A549 (cell line): ENCODE data around the gene HMX3. TPM values are rescaled to one million over a fixed set of nuclear protein-coding genes. Genes with fewer than 3 reads are reported as not detected.

ENCODE experiments used
- ATAC-seq, 2 experiments: fragments of 200-7000 bp in 1 of 2; fragments of >200 bp in 1 of 2; cut with Nextera tagmentation in 1 of 2; cut with Tn5 transposase in 1 of 2; 3 replicates each; pipeline versions ENCODE4 v1.8.0 to v1.9.1; 2018 to 2020; ENCODE audit warnings: mild to moderate bottlenecking in 1 of 2, moderate library complexity in 1 of 2
- CTCF ChIA-PET: fragments of 300-600 bp; sonication (Branson Sonifier 250); formaldehyde crosslinking; extraction: SDS; loops from one replicate; lab custom pipeline; 2021; ENCODE audit warnings: antibody characterized with exemption, inconsistent platforms; lab: Yijun Ruan, JAX
- POLR2A ChIA-PET: fragments of 350-600 bp; formaldehyde crosslinking; extraction: SDS; loops from one replicate; lab custom pipeline; 2021; ENCODE audit warnings: antibody characterized with exemption, inconsistent platforms; lab: Yijun Ruan, JAX
- DNase-seq, 2 experiments: peaks; one replicate each; pipeline versions ENCODE4 v3.0.0 to v3.0.0-alpha.2; 2011 to 2016; ENCODE audit warnings: low read depth in 1 of 2, low spot score in 1 of 2
- FAIRE-seq: peaks from 2 replicates; lab custom pipeline; 2011; peaks lifted over from hg19 to GRCh38; lab: Jason Lieb, UNC
- H3K27ac ChIP-seq, 2 experiments: fragments of >200 bp; sonication (Bioruptor Twin); formaldehyde crosslinking; 3 replicates each; pipeline ENCODE4 v1.5.1; 2016 to 2017
- H3K4me1 ChIP-seq: fragments of >200 bp; sonication (Bioruptor Twin); formaldehyde crosslinking; 3 replicates; pipeline ENCODE4 v1.6.1; 2016
- H3K4me2 ChIP-seq: fragments of >200 bp; sonication (Bioruptor Twin); formaldehyde crosslinking; 3 replicates; pipeline ENCODE4 v1.6.1; 2016
- H3K4me3 ChIP-seq: fragments of >200 bp; sonication (Bioruptor Twin); formaldehyde crosslinking; 3 replicates; pipeline ENCODE4 v1.5.1; 2016
- H3K9me3 ChIP-seq: fragments of >200 bp; sonication (Bioruptor Twin); formaldehyde crosslinking; 3 replicates; pipeline ENCODE4 v1.6.1; 2016
- BCL3 ChIP-seq: fragments of >200 bp; sonication (Bioruptor Twin); formaldehyde crosslinking; IDR thresholded peaks from 3 replicates; pipeline ENCODE4 v1.6.1; 2016
- CBX8 ChIP-seq: fragments of 200-600 bp; sonication (generic); IDR thresholded peaks from 2 replicates; pipeline ENCODE4 v1.6.1; 2016
- EHF ChIP-seq: fragments of 250-450 bp; sonication (Bioruptor Pico); IDR thresholded peaks from 2 replicates; pipeline ENCODE4 v1.5.0; 2020; ENCODE audit warnings: mild to moderate bottlenecking
- ELK1 ChIP-seq: fragments of 150-350 bp; IDR thresholded peaks from 2 replicates; pipeline ENCODE4 v1.6.1; 2014; ENCODE audit warnings: low read depth, mild to moderate bottlenecking, low read length
- FOSB ChIP-seq: fragments of 250-450 bp; sonication (Bioruptor Pico); IDR thresholded peaks from 2 replicates; pipeline ENCODE4 v1.5.0; 2020; ENCODE audit warnings: mild to moderate bottlenecking, moderate library complexity
- FOXS1 ChIP-seq: fragments of 250-450 bp; sonication (Bioruptor Pico); IDR thresholded peaks from 2 replicates; pipeline ENCODE4 v1.5.0; 2020; ENCODE audit warnings: mild to moderate bottlenecking, moderate library complexity
- GATA3 ChIP-seq: IDR thresholded peaks from 2 replicates; pipeline ENCODE4 v1.6.1; 2012; ENCODE audit warnings: borderline replicate concordance
- HDAC2 ChIP-seq: fragments of 200-600 bp; sonication (generic); IDR thresholded peaks from 2 replicates; pipeline ENCODE4 v1.6.1; 2016
- JUN ChIP-seq, 2 experiments: fragments of >200 bp; sonication (Bioruptor Twin); formaldehyde crosslinking; IDR thresholded peaks; 2 replicates in 1 of 2; 3 replicates in 1 of 2; pipeline ENCODE4 v1.6.1; 2016 to 2017
- MAX ChIP-seq: IDR thresholded peaks from 2 replicates; pipeline ENCODE4 v1.6.1; 2012
- MYC ChIP-seq: IDR thresholded peaks from 2 replicates; pipeline ENCODE4 v1.6.1; 2012; ENCODE audit warnings: mild to moderate bottlenecking, inconsistent platforms, low read length, improper control_type of control experiment, borderline replicate concordance
- NPAS2 ChIP-seq: fragments of 250-450 bp; sonication (Bioruptor Pico); IDR thresholded peaks from 2 replicates; pipeline ENCODE4 v1.8.0; 2022; ENCODE audit warnings: mild to moderate bottlenecking, moderate library complexity, borderline replicate concordance
- REST ChIP-seq: fragments of 200-600 bp; sonication (generic); IDR thresholded peaks from 2 replicates; pipeline ENCODE4 v1.6.1; 2016; ENCODE audit warnings: antibody characterized with exemption, mild to moderate bottlenecking, moderate library complexity
- SMC3 ChIP-seq: fragments of >200 bp; sonication (Bioruptor Twin); formaldehyde crosslinking; IDR thresholded peaks from 3 replicates; pipeline ENCODE4 v1.6.1; 2018; ENCODE audit warnings: inconsistent platforms
- TP53 ChIP-seq: fragments of 250-450 bp; sonication (Bioruptor Pico); IDR thresholded peaks from 2 replicates; pipeline ENCODE4 v1.5.0; 2021; ENCODE audit warnings: mild to moderate bottlenecking, moderate library complexity
- ZFP36 ChIP-seq: fragments of 450-650 bp; IDR thresholded peaks from 2 replicates; pipeline ENCODE4 v1.6.1; 2014; ENCODE audit warnings: borderline replicate concordance; ENCODE audit not compliant: partially characterized antibody
- ZNF302 ChIP-seq: fragments of 250-450 bp; sonication (Bioruptor Pico); IDR thresholded peaks from 2 replicates; pipeline ENCODE4 v1.9.0; 2021; ENCODE audit warnings: inconsistent platforms, mild to moderate bottlenecking, moderate library complexity
- WGBS: methylation state at CpG from one replicate; pipeline ENCODE4 v1.1.6; 2017; ENCODE audit errors: missing lambda C conversion rate; 5-methylcytosine and 5-hydroxymethylcytosine counted together
- polyA plus RNA-seq, 4 experiments: library from polyadenylated mRNA; depleted of rRNA in 3 of 4; stranded (reverse); fragments of >200 nt; fragmentation: RNase III in 1 of 4; extraction: RNeasy Plus Mini Kit Qiagen cat#74134 plus additional on column Dnase treatment in 1 of 4; gene quantifications; 2 replicates in 3 of 4; 3 replicates in 1 of 4; pipeline ENCODE4 v1.2.3, GENCODE V29; 2011 to 2017

The HMX3 gene
- polyA plus RNA-seq, 2 of the 4 experiments (the other 2 are of a cell fraction) = not detected

GRCh38 chr10:123136221-123136805 lies 543 bp downstream of the HMX3 start:
- Histone ChIP-seq H3K4me2 (peak overlapping the region; percentile 96), H3K9me3 (no peaks in the 10 kb centered on the region), H3K4me1 (peaks cover 37% of the 10 kb centered on the region; the same call in 2 of the 3 replicates), H3K27ac (peak overlapping the region in 1 of 2 experiments; percentile 74; a peak in 3 of 6 replicates), H3K4me3 (peak overlapping the region; percentile 58)
- FAIRE-seq (no peak), ATAC-seq (0 out of 6 replicates have a peak, but pooled peaks of 1 of the 2 experiments have one; percentile 1), DNase-seq (no peak)
- ChIA-PET CTCF (interaction anchor here (1.1 kb wide), 2 partner anchors 264 to 422 kb away, joined by 3 to 4 read pairs; no protein-coding TSS in a partner anchor), POLR2A (interaction anchor here (1.0 kb wide), 1 partner anchor 17 kb away, joined by 4 read pairs; the partner anchor contains the start of gene BUB3)
- TF ChIP-seq CBX8 = no peak
- TF ChIP-seq JUN (IDR thresholded peaks at IDR 0.05) = no peak
- no peak for TF ChIP-seq ZNF302 (CRISPR knock-in tag)
- TF ChIP-seq HDAC2 = no peak
- no peak for TF ChIP-seq ZFP36
- no peak for TF ChIP-seq GATA3
- no peak for TF ChIP-seq FOXS1 (CRISPR knock-in tag)
- TF ChIP-seq NPAS2 = no peak
- TF ChIP-seq EHF (CRISPR knock-in tag) = no peak
- no peak for TF ChIP-seq ELK1
- no peak for TF ChIP-seq SMC3
- 14% methylated on average over 21 of the region's 59 CpGs for WGBS

GRCh38 chr10:123136806-123137642 lies 1.3 kb downstream of the HMX3 start:
- Histone ChIP-seq H3K9me3 (no peaks in the 10 kb centered on the region), H3K4me1 (peaks cover 37% of the 10 kb centered on the region; the same call in 2 of the 3 replicates), H3K4me2 (peak overlapping the region; percentile 96), H3K27ac (no peak overlapping the region; a peak in 1 of 6 replicates), H3K4me3 (peak overlapping the region; percentile 58)
- DNase-seq (peak in 1 of 2 experiments; percentile 53), FAIRE-seq (no peak), ATAC-seq (peak; percentile 6 to 17; a peak in 4 of 6 replicates)
- 39% methylated on average over 59 of the region's 83 CpGs for WGBS
- ChIA-PET POLR2A (interaction anchor here (1.0 kb wide), 1 partner anchor 17 kb away, joined by 4 read pairs; the partner anchor contains the start of gene BUB3), CTCF (interaction anchor here (1.1 kb wide), 2 partner anchors 263 to 421 kb away, joined by 3 to 4 read pairs; no protein-coding TSS in a partner anchor)
- TF ChIP-seq BCL3 (no peak), MAX (no peak), CBX8 (no peak), FOSB (CRISPR knock-in tag) (no peak), HDAC2 (0 out of 2 replicates have a peak, but pooled peaks have one; percentile 20), ZFP36 (no peak), MYC (no peak), TP53 (CRISPR knock-in tag) (no peak), REST (no peak)
